HG03521 (cell line): Measurements from ENCODE around the gene DBH.

Experiments
- ATAC-seq: cut with Tn5 transposase; IDR thresholded peaks from one replicate; pipeline ENCODE4 v1.9.1; 2021; ENCODE audit warnings: mild to moderate bottlenecking, moderate library complexity; ENCODE audit not compliant: unreplicated experiment

DBH gene

DNA sequence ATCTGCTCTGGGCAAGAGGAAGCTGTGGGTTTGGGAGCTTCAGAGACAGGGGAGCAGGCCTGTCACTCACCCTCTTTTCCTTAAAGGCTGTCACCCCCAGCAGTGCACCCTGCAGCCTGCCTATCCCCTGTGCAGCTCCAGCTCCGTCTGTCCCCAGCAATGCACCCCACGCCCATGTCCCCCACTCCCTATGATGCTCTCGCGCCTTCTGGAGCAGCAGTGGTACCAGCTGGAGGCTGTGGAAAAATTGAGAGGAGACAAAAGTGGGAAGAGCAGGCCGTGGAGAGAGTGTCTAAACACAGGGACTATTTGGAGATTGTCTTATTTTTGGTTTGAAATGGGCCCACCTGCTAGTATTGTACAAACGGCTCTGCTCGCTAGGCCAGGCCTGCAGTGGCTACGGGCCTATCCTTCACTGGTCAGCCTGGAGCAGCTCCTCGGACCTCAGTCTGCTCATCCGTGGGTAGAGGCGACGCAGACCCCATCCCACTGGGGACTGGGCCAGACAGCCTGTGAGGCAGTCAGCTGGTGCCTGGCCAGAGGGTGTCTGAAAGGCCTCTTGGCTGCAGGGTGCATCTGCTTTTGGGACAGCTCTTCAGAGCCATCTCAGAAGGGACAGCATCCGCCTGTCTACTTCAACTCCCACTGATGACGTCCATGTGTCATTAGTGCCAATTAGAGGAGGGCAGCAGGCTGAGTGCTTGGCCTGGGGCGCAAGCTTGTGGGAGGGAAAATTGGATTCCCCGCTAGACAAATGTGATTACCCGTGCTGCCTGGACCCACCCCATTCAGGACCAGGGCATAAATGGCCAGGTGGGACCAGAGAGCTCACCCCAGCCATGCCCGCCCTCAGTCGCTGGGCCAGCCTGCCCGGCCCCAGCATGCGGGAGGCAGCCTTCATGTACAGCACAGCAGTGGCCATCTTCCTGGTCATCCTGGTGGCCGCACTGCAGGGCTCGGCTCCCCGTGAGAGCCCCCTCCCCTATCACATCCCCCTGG is at the start of gene DBH:
Gene DBH, plus strand, starts transcription at position 831 of the 999 bp plus-strand sequence. Its CDS starts 9 bp downstream, at position 840.
- ATAC-seq, result no peak

- no peak for ATAC-seq
These were observed 49.1 kb upstream of the DBH start for GRCh38 chr9:133587051-133587450.

DNA sequence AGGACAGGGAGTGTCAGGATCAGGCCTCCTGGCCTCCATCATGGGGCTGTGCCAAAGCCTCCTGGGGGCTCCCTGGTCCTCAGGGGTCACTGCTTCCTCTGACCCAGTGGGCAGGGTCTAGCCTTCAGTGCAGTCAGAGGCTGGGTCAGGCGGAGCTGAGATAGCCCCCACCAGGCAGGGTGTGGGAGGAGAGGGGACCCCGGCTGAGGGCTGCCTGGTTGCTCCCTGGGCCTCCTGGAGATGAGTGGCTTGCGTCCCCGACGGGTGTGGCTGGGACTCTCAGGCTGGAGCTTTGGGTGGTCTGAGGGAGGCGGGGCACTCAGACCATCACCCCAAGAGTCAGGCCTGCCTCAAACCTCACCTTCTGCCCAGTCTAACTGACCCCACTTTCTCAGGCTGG is 48.7 kb upstream of the DBH start:
- ATAC-seq, result no peak

DNA sequence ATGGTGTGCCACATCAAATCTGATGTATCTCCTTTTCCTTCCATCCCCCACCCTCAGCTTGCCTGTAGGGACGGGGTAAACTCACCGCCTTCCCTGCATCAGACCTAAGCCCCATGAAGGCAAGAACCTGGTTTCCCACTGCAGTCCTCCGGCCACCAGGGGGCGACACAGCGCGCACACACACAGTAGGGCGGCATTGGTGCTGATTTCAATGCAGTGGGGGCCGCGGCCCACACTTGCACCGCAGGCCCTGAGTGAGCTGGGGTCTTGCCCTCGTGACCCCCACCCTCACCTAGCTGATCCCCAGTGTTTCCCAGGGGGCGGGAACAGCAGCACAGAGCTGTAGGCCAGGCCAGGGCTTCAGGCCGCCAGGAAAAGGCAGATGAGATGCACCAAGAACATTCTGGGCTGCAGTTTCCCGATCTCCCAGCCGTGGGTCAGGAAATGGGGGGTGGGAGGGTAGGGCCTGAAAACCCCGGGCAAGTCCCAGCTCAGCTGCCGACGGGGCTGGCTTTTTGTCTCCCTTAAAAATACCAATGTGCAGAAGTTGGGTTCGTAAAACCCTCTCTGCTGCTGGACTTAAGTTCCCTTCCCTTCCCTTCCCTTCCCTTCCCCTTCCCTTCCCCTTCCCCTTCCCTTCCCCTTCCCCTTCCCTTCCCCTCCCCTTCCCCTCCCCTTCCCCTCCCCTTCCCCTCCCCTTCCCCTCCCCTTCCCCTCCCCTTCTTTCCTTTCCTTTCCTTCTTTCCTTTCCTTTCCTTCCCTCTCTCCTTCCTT is 46.5 kb upstream of the DBH start:
- ATAC-seq, result no peak

GRCh38 chr9:133590231-133590855 is 45.8 kb upstream of the DBH start:
- no peak for ATAC-seq

GRCh38 chr9:133591116-133591910 is 44.9 kb upstream of the DBH start:
- ATAC-seq, result no peak

- no peak for ATAC-seq
These were observed 44.2 kb upstream of the DBH start for GRCh38 chr9:133591985-133592384.

DNA sequence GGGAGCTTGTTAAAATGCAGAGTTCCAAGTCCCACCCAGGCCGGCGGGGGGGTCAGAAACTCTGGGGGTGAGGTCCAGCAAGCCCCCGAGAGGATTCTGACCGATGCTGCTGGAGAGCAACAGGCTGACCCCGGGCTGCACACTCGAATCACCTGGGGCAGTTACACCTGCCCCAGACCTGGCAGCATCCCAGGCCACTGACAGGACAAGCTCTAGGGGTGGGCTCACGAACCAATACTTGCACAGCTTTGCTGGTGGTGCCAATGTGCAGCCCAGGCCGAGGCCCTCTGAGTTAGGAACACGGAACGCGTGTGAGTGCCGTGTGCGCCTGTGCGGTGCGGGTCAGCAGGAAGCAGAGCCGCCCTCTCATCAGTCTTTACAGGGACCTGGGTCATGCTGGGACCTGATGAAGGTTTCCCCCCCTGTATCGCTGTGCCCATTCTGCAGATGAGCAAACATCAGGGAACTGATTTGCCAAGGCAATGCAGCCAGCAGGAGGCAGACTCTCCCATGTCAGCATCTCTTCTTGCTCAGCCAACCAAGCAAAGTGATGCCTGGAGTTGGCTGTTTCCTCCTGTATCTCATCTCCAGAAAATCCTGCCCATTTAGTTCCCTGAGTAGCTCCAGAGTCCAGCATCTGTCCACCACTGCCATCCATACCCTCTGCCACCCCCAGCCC is 43.3 kb upstream of the DBH start:
- no peak for ATAC-seq

- no peak for ATAC-seq
These were observed 42.4 kb upstream of the DBH start for GRCh38 chr9:133593587-133594253.

DNA sequence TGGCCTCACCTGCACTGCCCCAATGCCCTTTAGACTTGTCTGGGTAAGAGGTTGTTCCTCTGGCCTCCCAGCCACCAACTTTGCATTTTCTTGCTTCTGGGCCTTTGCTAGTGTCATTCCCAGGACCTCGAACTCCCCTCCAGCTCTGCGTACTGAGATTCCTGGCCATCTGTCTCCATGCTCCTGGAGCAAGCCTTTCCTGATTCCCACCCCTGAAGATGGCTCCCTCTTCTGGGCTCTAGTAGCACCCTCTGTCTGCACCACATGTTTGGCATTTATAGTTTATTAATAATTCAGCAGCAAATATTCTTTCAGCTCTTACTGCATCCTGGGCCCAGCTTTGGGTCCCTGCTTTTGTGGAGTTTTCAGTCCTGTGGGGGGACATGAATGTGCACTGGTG is 41.9 kb upstream of the DBH start:
- ATAC-seq, result no peak

- no peak for ATAC-seq
These were observed 40.3 kb upstream of the DBH start for GRCh38 chr9:133595910-133596309.

DNA sequence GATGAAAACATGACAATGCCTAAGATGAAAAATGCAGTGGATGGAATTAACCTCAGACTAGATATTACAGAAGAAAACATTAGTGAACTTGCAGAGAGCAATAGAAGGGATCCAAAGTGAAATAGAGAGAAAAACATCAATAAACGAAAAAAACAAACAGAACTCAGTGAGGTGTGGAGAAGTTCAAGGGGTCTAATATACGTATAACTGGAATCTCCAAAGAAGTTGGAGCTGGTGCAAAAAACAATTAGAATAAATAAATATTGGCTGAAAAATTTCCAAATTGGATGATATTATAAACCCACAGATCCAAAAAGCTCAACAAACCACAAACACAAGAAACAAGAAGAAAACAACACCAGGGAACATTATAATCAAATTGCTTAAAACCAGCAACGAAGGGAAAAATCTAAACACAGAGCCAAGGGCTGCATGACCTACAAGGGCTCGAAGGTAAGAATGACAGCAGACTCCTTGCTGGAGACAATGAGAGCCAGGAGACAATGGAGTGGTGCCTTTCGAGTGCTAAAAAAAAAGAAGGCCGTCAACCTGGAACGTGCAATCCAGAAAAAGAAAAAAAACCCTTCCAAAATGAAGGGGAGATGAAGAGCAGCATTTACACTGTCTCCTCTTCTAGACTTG is 38.7 kb upstream of the DBH start:
- no peak for ATAC-seq

GRCh38 chr9:133598978-133599377 is 37.2 kb upstream of the DBH start:
- ATAC-seq, result no peak

DNA sequence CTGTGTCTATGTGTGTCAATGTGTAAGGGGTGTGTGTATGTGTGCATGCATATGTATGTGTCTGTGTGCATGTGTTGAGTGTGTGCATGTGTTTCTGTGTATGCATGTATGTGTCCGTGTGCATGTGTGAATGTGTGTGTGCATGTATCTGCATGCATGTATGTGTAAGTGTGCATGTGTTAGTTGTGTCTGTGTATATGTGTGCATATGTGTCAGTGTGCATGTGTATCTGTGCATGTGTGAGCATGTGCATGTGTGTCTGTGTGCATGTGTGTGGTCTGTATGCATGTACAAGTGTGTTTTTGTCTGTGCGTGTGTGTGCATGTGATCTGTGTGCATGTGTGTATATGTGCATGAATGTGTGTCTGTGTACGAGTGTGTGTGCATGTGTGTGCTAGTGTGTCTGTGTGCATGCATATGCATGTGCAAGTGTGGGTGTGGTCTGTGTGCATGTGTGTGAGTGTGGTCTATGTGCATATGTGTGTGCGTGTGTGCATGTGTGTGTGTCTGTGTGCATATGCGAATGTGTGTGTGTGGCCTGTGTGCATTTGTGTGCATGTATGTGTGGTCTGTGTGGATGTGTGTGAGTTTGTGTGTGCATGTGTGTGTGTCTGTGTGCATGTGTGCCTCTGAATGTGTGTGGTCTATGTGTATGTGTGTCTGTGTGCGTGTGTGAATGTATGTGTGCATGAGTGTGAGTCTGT is 36.5 kb upstream of the DBH start:
- ATAC-seq, result no peak

GRCh38 chr9:133600739-133601138 is 35.4 kb upstream of the DBH start:
- ATAC-seq, result no peak

- no peak for ATAC-seq
These were observed 34.4 kb upstream of the DBH start for GRCh38 chr9:133601746-133602145.

DNA sequence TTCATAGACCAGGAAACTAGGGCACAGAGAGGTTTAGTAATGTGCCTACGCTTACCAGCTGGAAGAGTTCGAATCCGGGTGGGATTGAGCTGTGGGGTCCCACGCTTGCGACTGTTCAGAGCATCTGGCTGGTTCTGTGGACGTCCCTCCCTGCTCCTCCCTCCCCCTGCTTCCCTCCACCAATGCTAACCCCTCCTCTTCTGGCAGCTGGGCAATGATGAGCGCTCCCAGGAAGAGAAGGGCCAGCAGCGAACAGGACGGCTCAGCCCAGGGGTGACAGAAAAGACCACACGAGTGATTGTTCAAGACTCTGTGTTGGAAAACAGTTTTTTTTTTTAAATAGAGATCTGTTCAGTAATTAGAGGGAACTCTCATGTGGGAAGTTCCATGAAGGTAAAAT is 33.9 kb upstream of the DBH start:
- ATAC-seq, result no peak

GRCh38 chr9:133603135-133603927 is 32.8 kb upstream of the DBH start:
- ATAC-seq, result no peak
